ENCODE results near the gene RHBDD1. TPM values are rescaled to one million over a fixed set of nuclear protein-coding genes. Genes with fewer than 3 reads are reported as not detected.
A peak's percentile ranks its signal among the peaks of the same experiment; 100 is the strongest.

RHBDD1 gene
- total and polyA plus RNA-seq, 2 experiments from 2014 or later, result 20.1 to 20.9 TPM

GRCh38 chr2:226962176-226962773 lies 126.4 kb downstream of the RHBDD1 start:
- TF ChIP-seq EZH2 (IDR thresholded peaks at IDR 0.05; ENCODE audit: borderline replicate concordance), result no peak
- TF ChIP-seq EZH2phosphoT487 (IDR thresholded peaks at IDR 0.05; ENCODE audit: low read depth, severe bottlenecking, unreplicated experiment), result no peak
- Histone ChIP-seq H3K4me2 (no peak overlapping the region), H3K4me3 (no peak overlapping the region), H3K27ac (no peak overlapping the region), H3K36me3 (replicated peaks; ENCODE audit: insufficient read depth, low read depth) (no peaks in the 10 kb centered on the region), H4K20me1 (ENCODE audit: insufficient read depth, poor library complexity, severe bottlenecking) (no peaks in the 10 kb centered on the region), H3K9me3 (ENCODE audit: low read depth) (no peaks in the 10 kb centered on the region), H3K79me2 (no peaks in the 10 kb centered on the region), H3K27me3 (no peaks in the 10 kb centered on the region), H3K9me2 (replicated peaks; ENCODE audit: insufficient read depth) (no peaks in the 10 kb centered on the region), H3K4me1 (ENCODE audit: insufficient read depth) (no peaks in the 10 kb centered on the region), H2AFZ (no peak overlapping the region)
- no peak for DNase-seq (ENCODE audit: low spot score)
- WGBS (ENCODE audit: low lambda C conversion rate, missing lambda C conversion rate), result 95% methylated on average over 3 of the region's 3 CpGs

- H3K27ac ChIP-seq, result no peak overlapping the region
- H3K4me3 ChIP-seq, result no peak overlapping the region
- H3K4me1 ChIP-seq (ENCODE audit: insufficient read depth), result no peaks in the 10 kb centered on the region
- no peaks in the 10 kb centered on the region for H4K20me1 ChIP-seq (ENCODE audit: insufficient read depth, poor library complexity, severe bottlenecking)
- H3K27me3 ChIP-seq, result no peaks in the 10 kb centered on the region
- no peak overlapping the region for H2AFZ ChIP-seq
- no peaks in the 10 kb centered on the region for H3K9me3 ChIP-seq (ENCODE audit: low read depth)
- H3K9me2 ChIP-seq (replicated peaks; ENCODE audit: insufficient read depth), result no peaks in the 10 kb centered on the region
- no peaks in the 10 kb centered on the region for H3K36me3 ChIP-seq (replicated peaks; ENCODE audit: insufficient read depth, low read depth)
- 31% methylated on average over 1 of the region's 1 CpG for WGBS (ENCODE audit: low lambda C conversion rate, missing lambda C conversion rate)
- H3K4me2 ChIP-seq, result no peak overlapping the region
- TF ChIP-seq, protein P1, sequence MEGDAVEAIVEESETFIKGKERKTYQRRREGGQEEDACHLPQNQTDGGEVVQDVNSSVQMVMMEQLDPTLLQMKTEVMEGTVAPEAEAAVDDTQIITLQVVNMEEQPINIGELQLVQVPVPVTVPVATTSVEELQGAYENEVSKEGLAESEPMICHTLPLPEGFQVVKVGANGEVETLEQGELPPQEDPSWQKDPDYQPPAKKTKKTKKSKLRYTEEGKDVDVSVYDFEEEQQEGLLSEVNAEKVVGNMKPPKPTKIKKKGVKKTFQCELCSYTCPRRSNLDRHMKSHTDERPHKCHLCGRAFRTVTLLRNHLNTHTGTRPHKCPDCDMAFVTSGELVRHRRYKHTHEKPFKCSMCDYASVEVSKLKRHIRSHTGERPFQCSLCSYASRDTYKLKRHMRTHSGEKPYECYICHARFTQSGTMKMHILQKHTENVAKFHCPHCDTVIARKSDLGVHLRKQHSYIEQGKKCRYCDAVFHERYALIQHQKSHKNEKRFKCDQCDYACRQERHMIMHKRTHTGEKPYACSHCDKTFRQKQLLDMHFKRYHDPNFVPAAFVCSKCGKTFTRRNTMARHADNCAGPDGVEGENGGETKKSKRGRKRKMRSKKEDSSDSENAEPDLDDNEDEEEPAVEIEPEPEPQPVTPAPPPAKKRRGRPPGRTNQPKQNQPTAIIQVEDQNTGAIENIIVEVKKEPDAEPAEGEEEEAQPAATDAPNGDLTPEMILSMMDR (IDR thresholded peaks at IDR 0.05; ENCODE audit: poor library complexity), result no peak
- TF ChIP-seq EZH2 (IDR thresholded peaks at IDR 0.05; ENCODE audit: borderline replicate concordance) (no peak), EZH2phosphoT487 (IDR thresholded peaks at IDR 0.05; ENCODE audit: low read depth, severe bottlenecking, unreplicated experiment) (no peak)
- no peaks in the 10 kb centered on the region for H3K79me2 ChIP-seq
- DNase-seq (ENCODE audit: low spot score), result peak; percentile 17
Observed at GRCh38 chr2:226963528-226963927, 127.7 kb downstream of the RHBDD1 start.

GRCh38 chr2:226965376-226965775 lies 129.5 kb downstream of the RHBDD1 start:
- no peaks in the 10 kb centered on the region for H3K27me3 ChIP-seq
- H2AFZ ChIP-seq, result no peak overlapping the region
- no peaks in the 10 kb centered on the region for H3K36me3 ChIP-seq (replicated peaks; ENCODE audit: insufficient read depth, low read depth)
- no peak overlapping the region for H3K4me3 ChIP-seq
- TF ChIP-seq EZH2 (IDR thresholded peaks at IDR 0.05; ENCODE audit: borderline replicate concordance) (no peak), EZH2phosphoT487 (IDR thresholded peaks at IDR 0.05; ENCODE audit: low read depth, severe bottlenecking, unreplicated experiment) (no peak)
- TF ChIP-seq, protein P1 (IDR thresholded peaks at IDR 0.05; ENCODE audit: poor library complexity), result no peak
- H3K4me1 ChIP-seq (ENCODE audit: insufficient read depth), result no peaks in the 10 kb centered on the region
- no peak for DNase-seq (ENCODE audit: low spot score)
- no peak overlapping the region for H3K27ac ChIP-seq
- no peaks in the 10 kb centered on the region for H4K20me1 ChIP-seq (ENCODE audit: insufficient read depth, poor library complexity, severe bottlenecking)
- H3K4me2 ChIP-seq, result no peak overlapping the region
- H3K9me3 ChIP-seq (ENCODE audit: low read depth), result no peaks in the 10 kb centered on the region
- no peaks in the 10 kb centered on the region for H3K79me2 ChIP-seq
- 97% methylated on average over 1 of the region's 1 CpG for WGBS (ENCODE audit: low lambda C conversion rate, missing lambda C conversion rate)
- H3K9me2 ChIP-seq (replicated peaks; ENCODE audit: insufficient read depth), result no peaks in the 10 kb centered on the region

DNA sequence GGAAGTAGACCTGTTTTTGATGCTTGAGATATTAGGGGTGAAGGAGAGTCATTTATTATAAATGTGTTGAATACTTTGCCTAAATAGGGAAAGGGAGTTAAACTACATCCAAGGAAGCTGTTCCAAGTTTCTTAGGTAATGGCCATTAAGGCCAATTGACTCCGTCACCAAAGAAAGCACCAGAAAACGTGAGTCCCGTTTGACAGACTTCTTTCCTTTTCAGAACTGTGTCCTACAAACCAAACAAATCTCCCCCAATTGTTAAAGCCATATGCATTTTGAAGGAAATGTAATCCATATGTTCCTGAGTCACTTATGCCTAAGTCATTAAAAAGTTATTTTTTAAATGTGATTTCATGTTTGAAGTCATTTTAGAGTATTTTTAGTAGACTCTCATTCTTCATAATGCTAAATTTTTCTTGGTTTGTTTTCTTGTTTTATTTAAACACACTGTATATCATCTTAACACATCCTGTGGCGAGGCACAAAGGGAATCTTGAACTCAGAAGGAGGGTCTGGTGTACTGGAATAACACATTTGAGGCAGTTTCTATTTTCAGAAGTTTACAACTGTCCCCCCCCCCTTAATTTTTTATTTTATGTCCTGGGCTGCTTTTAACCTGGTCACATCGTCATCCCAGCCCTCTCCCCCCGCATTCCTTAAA lies 133.7 kb downstream of the RHBDD1 start:
- 69% methylated on average over 6 of the region's 6 CpGs for WGBS (ENCODE audit: low lambda C conversion rate, missing lambda C conversion rate)
- no peaks in the 10 kb centered on the region for H4K20me1 ChIP-seq (ENCODE audit: insufficient read depth, poor library complexity, severe bottlenecking)
- no peak overlapping the region for H3K4me2 ChIP-seq
- H3K27ac ChIP-seq, result no peak overlapping the region
- no peaks in the 10 kb centered on the region for H3K4me1 ChIP-seq (ENCODE audit: insufficient read depth)
- H3K36me3 ChIP-seq (replicated peaks; ENCODE audit: insufficient read depth, low read depth), result no peaks in the 10 kb centered on the region
- no peaks in the 10 kb centered on the region for H3K79me2 ChIP-seq
- H2AFZ ChIP-seq, result no peak overlapping the region
- DNase-seq (ENCODE audit: low spot score), result no peak
- TF ChIP-seq EZH2 (IDR thresholded peaks at IDR 0.05; ENCODE audit: borderline replicate concordance), result no peak
- no peak for TF ChIP-seq EZH2phosphoT487 (IDR thresholded peaks at IDR 0.05; ENCODE audit: low read depth, severe bottlenecking, unreplicated experiment)
- TF ChIP-seq, protein P1 (IDR thresholded peaks at IDR 0.05; ENCODE audit: poor library complexity), result no peak
- no peaks in the 10 kb centered on the region for H3K27me3 ChIP-seq
- no peaks in the 10 kb centered on the region for H3K9me2 ChIP-seq (replicated peaks; ENCODE audit: insufficient read depth)
- H3K4me3 ChIP-seq, result no peak overlapping the region
- H3K9me3 ChIP-seq (ENCODE audit: low read depth), result no peaks in the 10 kb centered on the region

All from hepatocyte (in vitro differentiated cells).